ENCODE data around the gene CLIC6.

CLIC6 gene

DNA sequence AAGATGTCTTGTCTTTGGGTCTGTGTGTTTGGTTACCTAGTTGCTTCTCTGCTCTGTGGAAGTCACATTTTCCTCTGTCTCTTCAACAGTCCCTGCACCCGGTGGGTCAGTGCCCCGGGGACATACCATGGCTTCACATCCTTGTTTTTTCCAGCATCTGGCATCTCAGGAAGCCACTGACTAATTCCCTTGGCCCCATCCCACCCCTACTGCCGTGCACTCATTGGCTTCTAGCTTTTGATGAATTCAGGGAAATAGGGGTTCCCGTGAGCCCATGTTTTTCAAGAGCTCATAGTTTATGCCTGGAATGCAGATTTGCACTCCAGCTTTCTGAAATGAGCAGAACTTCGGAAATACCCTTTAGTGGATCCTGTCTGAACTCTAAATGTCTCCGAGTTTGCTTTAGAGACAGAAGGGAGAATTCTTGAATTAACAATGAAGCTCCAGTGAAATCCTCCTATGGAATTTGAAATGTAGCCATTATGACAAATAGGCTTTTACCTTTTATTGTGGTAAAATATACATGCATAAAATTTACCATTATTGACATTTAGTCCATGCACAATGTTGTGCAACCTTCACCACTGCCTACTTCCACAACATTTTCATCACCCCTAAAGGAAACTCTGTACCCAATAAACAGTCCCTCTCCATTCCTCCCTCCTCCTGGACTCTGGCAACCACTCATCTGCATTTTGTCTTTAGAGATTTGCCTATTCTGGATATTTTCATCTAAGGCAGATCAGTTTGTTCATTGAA lies 67.5 kb downstream of the CLIC6 start:
- no peaks in the 10 kb centered on the region for H3K9me3 ChIP-seq (ENCODE audit: control insufficient read depth, insufficient read depth, low read length)
- H3K4me1 ChIP-seq (ENCODE audit: insufficient read depth, low read length): no peaks in the 10 kb centered on the region
- H3K9ac ChIP-seq (ENCODE audit: low read depth, low read length): no peak overlapping the region
- no peaks in the 10 kb centered on the region for H3K36me3 ChIP-seq (ENCODE audit: insufficient read depth, low read length)

DNA sequence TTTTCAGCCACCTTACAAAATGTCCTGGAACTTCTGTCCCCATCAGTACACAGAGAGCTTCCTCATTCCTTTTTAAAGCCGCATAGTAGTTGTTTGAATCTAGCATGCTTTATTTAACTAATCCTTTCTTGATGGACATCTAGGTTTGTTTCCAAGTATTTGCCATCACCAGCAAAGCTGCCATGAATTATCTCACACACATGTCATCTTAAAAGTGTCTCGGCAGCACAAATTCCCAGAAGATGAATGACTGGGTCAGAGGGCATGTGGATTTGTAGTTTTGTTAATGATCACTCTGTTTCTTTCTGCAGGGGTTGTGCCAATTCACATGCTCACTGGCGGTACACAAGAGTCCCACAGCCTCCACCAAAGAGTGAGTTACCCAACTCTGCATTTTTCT lies 68.3 kb downstream of the CLIC6 start:
- H3K9me3 ChIP-seq (ENCODE audit: control insufficient read depth, insufficient read depth, low read length): no peaks in the 10 kb centered on the region
- no peaks in the 10 kb centered on the region for H3K36me3 ChIP-seq (ENCODE audit: insufficient read depth, low read length)
- no peak overlapping the region for H3K9ac ChIP-seq (ENCODE audit: low read depth, low read length)
- H3K4me1 ChIP-seq (ENCODE audit: insufficient read depth, low read length): no peaks in the 10 kb centered on the region

DNA sequence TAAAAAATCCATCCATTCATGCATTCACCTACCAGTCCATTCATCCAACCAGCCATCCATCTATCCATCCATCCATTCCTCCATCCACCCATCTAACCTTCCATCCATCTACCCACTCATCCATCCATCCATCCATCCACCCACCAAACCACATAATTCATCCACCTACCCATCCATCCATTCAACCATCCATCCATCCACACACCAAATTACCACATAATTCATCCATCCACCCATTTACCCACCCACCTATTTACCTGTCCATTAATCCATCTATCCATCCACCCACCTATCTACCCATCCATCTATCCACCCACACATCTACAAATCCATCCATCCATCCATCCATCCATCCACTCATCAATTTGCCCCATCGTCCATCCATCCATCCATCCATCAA lies 71.4 kb downstream of the CLIC6 start:
- Histone ChIP-seq H3K9me3 (ENCODE audit: control insufficient read depth, insufficient read depth, low read length) (no peaks in the 10 kb centered on the region), H3K9ac (ENCODE audit: low read depth, low read length) (no peak overlapping the region), H3K4me1 (ENCODE audit: insufficient read depth, low read length) (no peaks in the 10 kb centered on the region), H3K36me3 (ENCODE audit: insufficient read depth, low read length) (no peaks in the 10 kb centered on the region)

DNA sequence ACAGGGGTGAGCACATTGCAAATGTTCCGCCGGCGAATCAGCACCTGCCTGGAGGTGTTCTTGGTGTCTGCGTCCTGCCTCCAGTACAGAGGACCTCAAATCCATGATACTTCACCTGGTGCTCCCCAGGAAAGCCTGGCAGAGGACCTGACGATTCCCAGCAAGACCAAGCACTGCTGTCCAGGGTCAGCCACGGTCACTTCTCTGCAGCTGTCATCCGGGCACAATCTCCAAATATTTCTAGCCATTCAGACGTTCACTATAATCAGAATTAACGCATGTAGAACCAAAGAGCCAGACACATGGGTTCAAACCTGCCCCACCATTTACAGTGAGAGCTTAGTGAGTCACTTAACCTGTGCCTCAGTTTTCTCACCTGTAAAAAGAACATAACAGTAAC lies 74.5 kb downstream of the CLIC6 start:
- Histone ChIP-seq H3K9ac (ENCODE audit: low read depth, low read length) (no peak overlapping the region), H3K4me1 (ENCODE audit: insufficient read depth, low read length) (no peaks in the 10 kb centered on the region), H3K9me3 (ENCODE audit: control insufficient read depth, insufficient read depth, low read length) (no peaks in the 10 kb centered on the region), H3K36me3 (ENCODE audit: insufficient read depth, low read length) (no peaks in the 10 kb centered on the region)

DNA sequence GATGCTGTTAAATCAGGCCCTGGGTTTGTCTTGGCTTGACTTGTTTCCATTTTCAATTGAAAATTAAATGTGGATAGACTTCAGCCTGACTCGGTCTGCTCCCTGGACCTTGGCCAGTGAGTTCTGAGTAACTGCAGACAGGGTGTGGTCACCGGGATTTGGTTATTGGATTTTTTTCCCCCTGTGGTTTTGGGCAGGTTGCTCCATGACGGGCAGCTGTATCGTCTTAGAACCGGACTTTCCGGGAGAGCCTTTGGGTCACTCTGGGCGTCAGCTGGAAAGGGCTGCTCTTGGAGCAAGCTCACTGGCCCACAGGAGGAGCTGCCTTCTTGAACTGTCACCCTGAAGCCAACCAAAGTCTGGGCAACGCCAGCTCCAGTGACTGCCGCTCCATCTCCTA lies 75.0 kb downstream of the CLIC6 start:
- Histone ChIP-seq H3K4me1 (ENCODE audit: insufficient read depth, low read length) (no peaks in the 10 kb centered on the region), H3K9ac (ENCODE audit: low read depth, low read length) (no peak overlapping the region), H3K36me3 (ENCODE audit: insufficient read depth, low read length) (no peaks in the 10 kb centered on the region), H3K9me3 (ENCODE audit: control insufficient read depth, insufficient read depth, low read length) (no peaks in the 10 kb centered on the region)

DNA sequence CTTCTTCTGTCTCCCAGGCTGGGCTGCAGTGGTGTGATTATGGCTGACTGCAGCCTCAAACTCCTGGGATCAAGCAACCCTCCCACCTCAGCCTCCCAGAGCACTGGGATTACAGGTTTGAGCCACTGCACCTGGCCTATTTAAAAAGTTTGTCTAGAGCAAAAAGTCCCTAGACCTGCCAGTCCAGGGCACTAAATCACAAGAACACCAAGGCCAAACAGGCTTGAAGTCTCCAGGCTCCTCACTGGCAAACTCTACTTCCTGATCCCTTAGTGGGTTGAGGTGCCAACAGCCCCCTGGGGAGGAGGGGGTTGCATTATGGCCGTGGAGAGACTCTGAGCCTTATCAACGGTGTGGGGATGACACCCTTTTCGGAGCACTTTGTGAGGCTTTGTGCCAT lies 76.0 kb downstream of the CLIC6 start:
- Histone ChIP-seq H3K9ac (ENCODE audit: low read depth, low read length) (no peak overlapping the region), H3K36me3 (ENCODE audit: insufficient read depth, low read length) (no peaks in the 10 kb centered on the region), H3K4me1 (ENCODE audit: insufficient read depth, low read length) (no peaks in the 10 kb centered on the region), H3K9me3 (ENCODE audit: control insufficient read depth, insufficient read depth, low read length) (no peaks in the 10 kb centered on the region)

DNA sequence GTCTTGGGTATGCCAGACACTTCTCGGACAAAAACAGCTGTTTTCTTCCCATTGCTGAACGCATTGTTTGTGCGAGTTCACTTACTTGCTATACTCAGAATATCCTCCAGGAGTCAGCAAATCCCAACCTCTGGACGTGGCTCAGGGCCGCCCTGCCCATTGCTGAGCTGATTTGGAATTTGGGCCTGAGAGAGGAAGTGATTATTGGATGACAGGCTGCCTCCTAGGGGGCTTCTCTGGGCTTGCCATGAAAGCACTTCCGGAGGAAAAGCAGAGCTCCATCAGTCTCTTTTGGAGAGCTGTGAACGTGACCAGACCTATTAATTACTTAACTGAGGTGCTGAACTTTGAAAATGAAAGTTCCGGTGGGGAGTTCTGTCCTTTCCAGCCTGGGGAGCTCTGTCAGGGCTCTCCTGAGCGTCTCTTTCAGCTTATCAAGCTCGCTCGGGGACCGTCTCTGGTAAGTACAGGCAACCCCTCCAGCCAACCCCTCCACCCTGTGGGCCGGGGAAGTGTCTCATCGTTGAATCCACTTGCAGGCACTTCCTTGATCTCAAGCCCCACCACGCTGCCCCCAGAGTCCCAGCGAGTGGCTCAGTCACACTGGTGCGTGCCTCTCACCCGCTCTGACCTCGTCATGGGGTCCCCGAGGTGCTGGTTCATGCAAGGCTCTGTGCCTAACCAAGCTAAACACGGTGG lies 76.9 kb downstream of the CLIC6 start:
- peak overlapping the region; percentile 28; the same call in 1 of the 2 replicates for H3K9ac ChIP-seq (ENCODE audit: low read depth, low read length)
- no peaks in the 10 kb centered on the region for H3K9me3 ChIP-seq (ENCODE audit: control insufficient read depth, insufficient read depth, low read length)
- no peaks in the 10 kb centered on the region for H3K36me3 ChIP-seq (ENCODE audit: insufficient read depth, low read length)
- H3K4me1 ChIP-seq (ENCODE audit: insufficient read depth, low read length): no peaks in the 10 kb centered on the region

DNA sequence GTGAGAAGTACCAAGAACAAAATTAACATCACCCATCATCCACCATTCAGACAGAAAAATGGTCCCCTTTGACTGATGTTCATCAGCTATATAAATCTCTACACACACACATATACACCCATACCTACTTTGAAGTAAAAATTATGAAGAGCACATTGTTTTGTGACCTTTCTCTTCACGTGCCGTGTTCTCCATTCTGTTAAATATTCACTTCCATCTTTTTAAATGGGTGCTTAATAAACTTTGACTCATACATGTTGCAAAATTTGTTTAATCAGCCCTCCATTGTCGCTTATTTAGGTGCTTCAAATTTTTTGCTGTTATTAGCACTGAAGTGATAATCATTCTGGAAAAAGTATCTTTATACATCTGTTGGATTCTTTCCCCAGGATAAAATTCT lies 80.1 kb downstream of the CLIC6 start:
- Histone ChIP-seq H3K9me3 (ENCODE audit: control insufficient read depth, insufficient read depth, low read length) (no peaks in the 10 kb centered on the region), H3K36me3 (ENCODE audit: insufficient read depth, low read length) (no peaks in the 10 kb centered on the region), H3K4me1 (ENCODE audit: insufficient read depth, low read length) (no peaks in the 10 kb centered on the region), H3K9ac (ENCODE audit: low read depth, low read length) (no peak overlapping the region)

DNA sequence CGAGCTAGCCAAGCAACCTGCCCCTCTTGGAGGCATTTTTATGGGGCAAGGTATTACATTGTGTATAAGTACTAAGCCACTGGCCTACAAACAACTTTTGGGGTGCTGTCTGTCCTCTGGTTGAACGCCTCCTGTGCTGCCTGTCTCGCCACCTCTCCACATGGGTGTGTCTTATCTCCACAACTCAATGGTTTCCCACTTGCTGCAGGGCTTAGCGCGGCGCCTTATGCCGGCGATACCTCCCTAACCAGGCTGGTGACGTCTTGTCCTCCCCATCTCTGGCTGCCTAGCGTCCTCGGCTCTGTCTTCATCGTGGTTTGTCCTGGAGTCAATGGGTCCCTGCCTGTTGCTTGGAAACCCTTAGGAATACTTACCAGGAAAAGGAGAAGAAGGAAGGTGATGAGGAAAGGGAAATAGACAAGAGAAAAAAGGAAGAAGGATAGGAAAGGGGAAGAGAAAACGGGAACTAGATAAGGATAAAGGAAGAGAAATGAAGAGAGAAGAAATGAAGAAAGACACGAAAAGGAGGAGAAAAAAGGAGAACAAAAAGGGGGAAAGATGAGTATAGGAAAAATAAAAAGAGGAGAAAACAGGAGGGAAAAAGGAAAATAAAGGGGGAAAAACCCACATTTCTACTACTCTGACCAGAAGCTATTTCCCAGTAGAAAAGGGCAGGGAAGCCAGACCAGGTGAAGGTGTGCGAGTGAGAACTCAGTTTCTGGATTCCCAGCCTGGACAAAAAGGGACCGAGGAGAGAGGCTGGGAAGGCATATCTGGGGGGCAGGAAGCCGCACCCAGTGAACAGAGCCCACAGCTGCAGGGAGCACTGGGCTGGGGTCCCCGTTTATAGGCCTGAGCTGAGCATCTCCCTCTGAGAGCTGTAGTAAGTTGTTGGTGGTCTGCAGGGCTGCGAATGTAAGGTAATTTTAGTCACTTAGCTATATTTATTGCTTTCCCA lies 86.2 kb downstream of the CLIC6 start:
- no peak overlapping the region for H3K9ac ChIP-seq (ENCODE audit: low read depth, low read length)
- no peaks in the 10 kb centered on the region for H3K9me3 ChIP-seq (ENCODE audit: control insufficient read depth, insufficient read depth, low read length)
- no peaks in the 10 kb centered on the region for H3K4me1 ChIP-seq (ENCODE audit: insufficient read depth, low read length)
- H3K36me3 ChIP-seq (ENCODE audit: insufficient read depth, low read length): no peaks in the 10 kb centered on the region

DNA sequence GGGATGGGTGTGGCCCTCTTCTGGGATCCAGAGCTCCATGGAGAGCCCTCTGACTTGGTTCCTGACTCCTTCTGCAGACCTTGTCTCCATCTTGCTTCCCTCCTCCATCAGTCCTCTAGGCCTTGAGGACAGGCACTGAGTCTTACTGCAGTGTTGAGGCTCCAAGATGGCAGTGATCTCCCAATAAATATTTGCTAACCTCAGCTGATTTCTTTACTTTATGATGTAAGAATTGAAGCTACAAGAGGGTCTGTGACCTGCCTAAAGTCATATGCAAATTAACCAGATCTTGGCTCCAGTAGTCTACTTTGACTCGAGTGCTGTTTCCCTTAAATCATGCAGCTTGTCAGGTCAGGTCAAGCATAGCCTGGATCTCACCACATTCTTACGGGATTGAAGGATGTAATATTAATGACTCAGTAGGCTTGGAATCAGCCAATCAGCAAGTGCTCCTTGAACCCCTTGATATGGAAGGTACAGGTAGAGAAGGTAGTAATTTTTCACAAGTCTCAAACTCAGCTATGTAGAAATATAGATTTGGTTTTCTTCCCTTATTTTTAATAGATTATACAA lies 93.0 kb downstream of the CLIC6 start:
- H3K9me3 ChIP-seq (ENCODE audit: control insufficient read depth, insufficient read depth, low read length): no peaks in the 10 kb centered on the region
- H3K4me1 ChIP-seq (ENCODE audit: insufficient read depth, low read length): no peaks in the 10 kb centered on the region
- no peak overlapping the region for H3K9ac ChIP-seq (ENCODE audit: low read depth, low read length)
- H3K36me3 ChIP-seq (ENCODE audit: insufficient read depth, low read length): no peaks in the 10 kb centered on the region

DNA sequence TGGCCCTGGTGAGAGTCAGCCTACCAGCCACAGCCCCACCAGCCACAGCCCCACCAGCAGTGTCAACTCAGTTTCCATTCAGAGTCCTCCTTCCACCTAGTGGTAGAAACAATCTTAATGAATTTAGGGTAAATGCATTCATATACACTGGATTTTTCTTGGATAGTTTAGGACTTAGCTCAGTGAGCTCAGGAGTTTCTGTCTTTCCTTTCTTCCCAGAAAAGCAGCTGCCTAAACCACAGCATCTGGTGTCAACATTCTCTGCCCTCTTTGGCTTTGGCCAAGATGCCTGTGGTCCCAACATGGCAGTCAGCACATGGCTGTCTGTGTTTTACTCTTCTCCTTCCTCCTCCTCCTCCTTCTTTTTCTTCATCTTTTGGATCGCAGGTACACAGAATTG lies 94.0 kb downstream of the CLIC6 start:
- Histone ChIP-seq H3K4me1 (ENCODE audit: insufficient read depth, low read length) (no peaks in the 10 kb centered on the region), H3K9ac (ENCODE audit: low read depth, low read length) (no peak overlapping the region), H3K36me3 (ENCODE audit: insufficient read depth, low read length) (no peaks in the 10 kb centered on the region), H3K9me3 (ENCODE audit: control insufficient read depth, insufficient read depth, low read length) (no peaks in the 10 kb centered on the region)

DNA sequence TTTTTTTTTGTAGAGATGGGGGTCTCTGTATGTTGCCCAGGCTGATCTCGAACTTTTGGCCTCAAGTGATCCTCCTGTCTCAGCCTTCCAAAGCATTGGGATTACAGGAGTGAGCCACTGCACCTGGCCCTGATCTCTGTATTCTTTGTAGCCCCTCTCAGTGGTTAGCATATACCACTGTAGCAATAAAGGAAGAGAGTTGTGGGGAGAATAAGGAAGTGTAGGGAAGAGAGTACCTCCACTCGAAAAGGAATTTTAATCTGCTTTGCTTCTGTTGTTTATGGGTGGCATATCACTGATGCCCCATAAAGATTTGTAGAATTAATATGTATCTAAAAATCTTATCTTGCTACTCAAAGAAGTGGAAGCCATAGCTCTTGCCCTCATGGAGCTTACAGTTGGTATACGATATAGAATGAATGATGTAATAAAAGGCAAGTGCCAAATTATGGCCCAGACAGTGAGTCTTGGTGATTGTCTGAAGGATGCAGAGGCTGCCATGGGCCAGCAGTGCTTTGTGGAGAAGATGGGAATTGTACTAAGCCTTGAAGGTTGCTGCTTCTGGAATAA lies 96.0 kb downstream of the CLIC6 start:
- Histone ChIP-seq H3K4me1 (ENCODE audit: insufficient read depth, low read length) (no peaks in the 10 kb centered on the region), H3K9ac (ENCODE audit: low read depth, low read length) (no peak overlapping the region), H3K9me3 (ENCODE audit: control insufficient read depth, insufficient read depth, low read length) (no peaks in the 10 kb centered on the region), H3K36me3 (ENCODE audit: insufficient read depth, low read length) (no peaks in the 10 kb centered on the region)

DNA sequence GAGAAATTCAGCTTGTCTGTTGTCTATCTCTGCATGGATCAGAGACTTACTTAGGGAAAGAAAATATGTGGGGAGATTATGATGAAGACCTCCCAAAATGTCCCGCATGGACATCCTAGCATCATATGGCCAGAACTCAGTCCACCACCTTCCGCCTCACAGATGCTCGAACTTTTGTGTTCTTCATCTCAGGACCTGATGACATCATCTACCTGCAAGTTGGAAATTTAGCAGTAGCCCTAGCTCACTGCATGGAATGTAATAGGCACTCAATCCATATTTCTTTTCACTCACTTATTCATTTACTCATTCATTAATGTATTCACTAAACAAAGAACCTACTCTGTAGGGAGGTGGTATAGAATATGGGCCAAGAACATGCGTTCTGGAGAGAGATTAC lies 96.8 kb downstream of the CLIC6 start:
- no peaks in the 10 kb centered on the region for H3K4me1 ChIP-seq (ENCODE audit: insufficient read depth, low read length)
- H3K36me3 ChIP-seq (ENCODE audit: insufficient read depth, low read length): no peaks in the 10 kb centered on the region
- H3K9ac ChIP-seq (ENCODE audit: low read depth, low read length): no peak overlapping the region
- H3K9me3 ChIP-seq (ENCODE audit: control insufficient read depth, insufficient read depth, low read length): no peaks in the 10 kb centered on the region

DNA sequence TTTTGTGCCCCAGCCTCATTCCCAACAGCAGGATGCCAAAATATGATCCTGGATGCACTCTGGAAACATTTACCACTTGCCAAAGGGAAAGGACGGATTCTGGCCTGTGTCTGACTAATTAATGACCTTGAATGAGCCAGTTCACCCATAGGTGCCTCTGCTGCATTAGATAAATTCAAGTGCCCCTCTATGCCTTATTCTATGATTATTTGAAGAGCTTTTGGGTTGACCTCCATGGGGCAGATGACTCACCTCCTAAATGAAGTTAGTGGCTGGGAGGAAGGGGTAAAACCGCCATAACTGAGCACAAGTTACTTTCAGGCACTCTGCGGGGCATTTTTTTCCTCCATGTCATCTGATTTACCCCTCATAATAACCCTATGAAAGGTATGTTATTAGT lies 98.1 kb downstream of the CLIC6 start:
- Histone ChIP-seq H3K4me1 (ENCODE audit: insufficient read depth, low read length) (0 out of 2 replicates have a peak, but pooled peaks cover 3% of the 10 kb centered on the region), H3K36me3 (ENCODE audit: insufficient read depth, low read length) (no peaks in the 10 kb centered on the region), H3K9ac (ENCODE audit: low read depth, low read length) (no peak overlapping the region), H3K9me3 (ENCODE audit: control insufficient read depth, insufficient read depth, low read length) (no peaks in the 10 kb centered on the region)

All from ES-I3 (cell line).